HepG2 (cell line): ENCODE measurements around the gene GMPR. TPM values are rescaled to one million over a fixed set of nuclear protein-coding genes. Genes with fewer than 3 reads are reported as not detected.
A peak's percentile ranks its signal among the peaks of the same experiment; 100 is the strongest.

Source experiments
- ATAC-seq: fragments of 200-7000 bp; cut with Tn5 transposase; 3 replicates; pipeline ENCODE4 v1.9.1; 2020; ENCODE audit warnings: mild to moderate bottlenecking, moderate library complexity
- BruUV-seq: library from RNA; stranded (reverse); fragments of 400-500 nt; replicated peaks from 2 replicates; lab custom pipeline; 2021; lab: Mats Ljungman, UMichigan
- CTCF ChIA-PET: fragments of 300-600 bp; formaldehyde crosslinking; extraction: SDS; loops from one replicate; lab custom pipeline; 2021; ENCODE audit warnings: low total read pairs, inconsistent platforms, low intra/inter-chr PET ratio; lab: Yijun Ruan, JAX
- POLR2A ChIA-PET: fragments of 350-600 bp; sonication (Branson Sonifier 250); formaldehyde crosslinking; loops from one replicate; lab custom pipeline; 2020; ENCODE audit warnings: antibody characterized with exemption, inconsistent platforms; lab: Yijun Ruan, JAX
- DNase-seq: peaks from one replicate; pipeline ENCODE4 v3.0.0-alpha.2; 2015; ENCODE audit warnings: low spot score
- FAIRE-seq: peaks from 3 replicates; lab custom pipeline; 2011; peaks lifted over from hg19 to GRCh38; lab: Jason Lieb, UNC
- H2AFZ ChIP-seq: one replicate; pipeline ENCODE4 v1.6.1; 2011; ENCODE audit warnings: low read length, inconsistent platforms
- H3K27ac ChIP-seq: fragments of 300-600 bp; 3 replicates; pipeline ENCODE4 v1.8.0; 2011; ENCODE audit warnings: mixed run types, mild to moderate bottlenecking, mixed read lengths, low read length, inconsistent platforms; ENCODE audit not compliant: insufficient read depth; ENCODE audit errors: extremely low read length
- H3K27me3 ChIP-seq, 2 experiments: fragments of 200-600 bp in 1 of 2; 2 replicates in 1 of 2; 3 replicates in 1 of 2; pipeline versions ENCODE4 v1.6.0 to v1.8.0; 2011; ENCODE audit warnings: low read length in 2 of 2, mild to moderate bottlenecking in 2 of 2, moderate library complexity in 2 of 2, inconsistent platforms in 1 of 2; ENCODE audit not compliant: insufficient read depth in 2 of 2, control insufficient read depth in 1 of 2
- H3K36me3 ChIP-seq, 2 experiments: fragments of 200-600 bp in 1 of 2; replicated peaks in 1 of 2; 2 replicates in 1 of 2; 3 replicates in 1 of 2; pipeline versions ENCODE4 v1.5.1 to v1.8.0; 2011; ENCODE audit warnings: low read length in 2 of 2, inconsistent platforms in 1 of 2; ENCODE audit not compliant: insufficient read depth in 2 of 2, control insufficient read depth in 1 of 2
- H3K4me1 ChIP-seq: 2 replicates; pipeline ENCODE4 v1.5.1; 2012; ENCODE audit warnings: low read length, inconsistent platforms; ENCODE audit not compliant: insufficient read depth
- H3K4me2 ChIP-seq: 2 replicates; pipeline ENCODE4 v1.6.0; 2011; ENCODE audit warnings: low read depth, low read length, inconsistent platforms
- H3K4me3 ChIP-seq, 3 experiments: fragments of 200-600 bp in 1 of 3; sonication (generic), shearing (Covaris generic) in 1 of 3; replicated peaks in 1 of 3; 2 replicates each; pipeline ENCODE4 v1.5.1; 2011 to 2016; ENCODE audit warnings: low read length in 3 of 3, inconsistent platforms in 2 of 3, low read depth in 2 of 3, mild to moderate bottlenecking in 2 of 3, control low read depth in 1 of 3, mixed read lengths in 1 of 3; ENCODE audit not compliant: insufficient read depth in 1 of 3
- H3K79me2 ChIP-seq: one replicate; pipeline ENCODE4 v1.6.1; 2011; ENCODE audit warnings: low read length, inconsistent platforms; ENCODE audit not compliant: insufficient read depth
- H3K9ac ChIP-seq: 2 replicates; pipeline ENCODE4 v1.6.0; 2011; ENCODE audit warnings: mild to moderate bottlenecking, low read depth, low read length, inconsistent platforms; ENCODE audit not compliant: insufficient read depth
- H3K9me3 ChIP-seq: 2 replicates; pipeline ENCODE4 v1.5.1; 2012; ENCODE audit warnings: mild to moderate bottlenecking, low read length
- H4K20me1 ChIP-seq: 2 replicates; pipeline ENCODE4 v1.6.0; 2011; ENCODE audit warnings: inconsistent platforms, mild to moderate bottlenecking, low read length, moderate library complexity; ENCODE audit not compliant: insufficient read depth
- CEBPG ChIP-seq: IDR thresholded peaks from 2 replicates; pipeline ENCODE4 v1.6.1; 2016
- KLF16 ChIP-seq, 2 experiments: sonication (generic) in 1 of 2; formaldehyde crosslinking in 1 of 2; IDR thresholded peaks; 2 replicates each; pipeline versions ENCODE4 v1.6.1 to v1.8.0; 2016 to 2023; ENCODE audit warnings: missing genetic modification reagents in 2 of 2, missing compliant biosample characterization in 1 of 2
- MIER2 ChIP-seq: IDR thresholded peaks from 2 replicates; pipeline ENCODE4 v1.6.1; 2016; ENCODE audit warnings: missing biosample characterization, missing genetic modification reagents
- MLLT10 ChIP-seq: sonication (generic); formaldehyde crosslinking; IDR thresholded peaks from 2 replicates; pipeline ENCODE4 v1.4.0; 2020; ENCODE audit warnings: missing genetic modification reagents
- STAG1 ChIP-seq: sonication (generic); formaldehyde crosslinking; IDR thresholded peaks from 2 replicates; pipeline ENCODE4 v1.4.0; 2020; ENCODE audit warnings: missing genetic modification reagents
- ZKSCAN1 ChIP-seq: fragments of 150-350 bp; IDR thresholded peaks from 2 replicates; pipeline ENCODE4 v1.6.1; 2014; ENCODE audit warnings: low read length
- ZNF501 ChIP-seq: sonication (generic); formaldehyde crosslinking; IDR thresholded peaks from 2 replicates; pipeline ENCODE4 v1.5.1; 2020; ENCODE audit warnings: mild to moderate bottlenecking, moderate library complexity, missing genetic modification reagents
- ZNF777 ChIP-seq: sonication (generic); formaldehyde crosslinking; IDR thresholded peaks from 2 replicates; pipeline ENCODE4 v1.4.0; 2020; ENCODE audit warnings: missing genetic modification reagents
- ZNF790 ChIP-seq: sonication (generic); formaldehyde crosslinking; IDR thresholded peaks from 2 replicates; pipeline ENCODE4 v1.8.0; 2022; ENCODE audit warnings: missing genetic modification reagents, mild to moderate bottlenecking, borderline replicate concordance
- WGBS: methylation state at CpG from one replicate; pipeline ENCODE4 v1.1.6; 2017; ENCODE audit warnings: low lambda C conversion rate; 5-methylcytosine and 5-hydroxymethylcytosine counted together
- in situ Hi-C: cut with HindIII; loops from 2 replicates; pipeline ENCODE4 v1.10.0; 2017; ENCODE audit warnings: low pct_unique_long_range_greater_than_20kb; ENCODE audit not compliant: extremely low pct_ligation_motif_present
- intact Hi-C: fragments of 100-400 bp; cut with micrococcal nuclease; formaldehyde crosslinking; loops from one replicate; pipeline ENCODE4 v1.10.0; 2022; ENCODE audit not compliant: unreplicated experiment
- polyA plus RNA-seq, 8 experiments: library from polyadenylated mRNA; depleted of rRNA in 3 of 8; stranded (reverse) in 7 of 8; unstranded in 1 of 8; fragments of >200 nt; fragmentation: Illumina TruSeq in 4 of 8; extraction: Trizol in 4 of 8; gene quantifications; 2 replicates each; pipeline versions ENCODE4 v1.2.1 to v1.2.3, GENCODE V29; 2011 to 2016; ENCODE audit warnings: low read depth in 4 of 8, missing spikeins in 1 of 8, mixed read lengths in 1 of 8; ENCODE audit not compliant: insufficient read depth in 1 of 8
- total RNA-seq, 5 experiments: library from RNA; depleted of rRNA; stranded (reverse); fragments of >200 nt; fragmentation: Illumina TruSeq; extraction: Trizol; gene quantifications; 2 replicates each; pipeline ENCODE4 v1.2.3, GENCODE V29; 2016; ENCODE audit warnings: low read depth in 1 of 5
- TF ChIP-seq, protein P1 (sequence below): sonication (generic); formaldehyde crosslinking; IDR thresholded peaks from 2 replicates; pipeline ENCODE4 v1.4.0; 2020; ENCODE audit warnings: mild to moderate bottlenecking, low read depth, missing genetic modification reagents
- TF ChIP-seq, protein P2 (sequence below): sonication (generic); formaldehyde crosslinking; conservative IDR thresholded peaks from 2 replicates; pipeline ENCODE4 v1.8.0; 2022; ENCODE audit warnings: mild to moderate bottlenecking, moderate library complexity, missing genetic modification reagents
- TF ChIP-seq, protein P3 (sequence below): sonication (generic); formaldehyde crosslinking; IDR thresholded peaks from 2 replicates; pipeline ENCODE4 v1.4.0; 2020; ENCODE audit warnings: missing genetic modification reagents, mild to moderate bottlenecking, borderline replicate concordance
- TF ChIP-seq, protein P4 (sequence below): IDR thresholded peaks from 2 replicates; pipeline ENCODE4 v1.6.1; 2018; ENCODE audit warnings: missing genetic modification reagents
- TF ChIP-seq, protein P5 (sequence below): sonication (generic); formaldehyde crosslinking; IDR thresholded peaks from 2 replicates; pipeline ENCODE4 v1.5.0; 2020; ENCODE audit warnings: mild to moderate bottlenecking, missing genetic modification reagents, moderate library complexity

Gene GMPR
- total and polyA plus RNA-seq, 2 of the 13 experiments (the other 11 are each of a cell fraction or from before 2014, with no cell fraction given), result not detected

DNA sequence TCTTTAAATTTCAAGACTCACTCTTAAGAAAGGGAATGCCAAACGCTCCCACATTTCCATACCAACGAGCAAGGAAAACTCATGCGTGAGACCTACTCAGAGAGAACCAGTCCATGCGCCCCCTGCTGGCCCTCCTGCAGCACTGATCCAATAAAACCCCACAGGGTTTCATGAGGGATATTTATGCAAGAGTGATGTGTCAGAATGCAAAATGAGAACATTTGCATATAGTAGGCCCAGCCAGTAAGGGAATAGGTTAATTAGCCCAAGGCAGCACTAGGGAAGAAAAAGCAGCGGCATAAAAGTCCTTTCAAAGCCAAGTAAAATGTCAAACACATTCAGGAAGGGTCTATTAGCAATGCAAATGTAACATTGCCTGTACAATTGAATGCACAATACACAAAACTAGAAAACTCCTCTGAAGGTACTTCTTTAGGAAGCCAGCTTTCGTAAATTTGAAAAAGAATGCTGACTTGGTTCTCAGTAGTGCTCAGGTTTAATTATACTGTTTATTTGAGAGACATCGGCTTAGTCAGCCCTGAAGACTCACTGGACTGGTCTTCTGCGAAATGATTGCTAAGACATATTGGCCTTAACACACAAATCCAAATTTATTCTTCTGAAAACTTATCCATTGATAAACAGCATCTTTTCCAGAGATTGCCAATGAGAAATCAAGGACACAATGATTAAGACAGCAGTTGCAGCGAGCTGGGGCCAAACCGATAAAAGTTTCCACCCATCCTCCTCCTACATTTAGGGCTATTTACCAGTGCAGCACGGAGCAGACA is 93.2 kb downstream of the GMPR start:
- H4K20me1 ChIP-seq, result peaks cover 7% of the 10 kb centered on the region; the same call in 1 of the 2 replicates
- ChIA-PET POLR2A (interaction anchor here (1.0 kb wide), 1 partner anchor 431 kb away, joined by 4 read pairs; no protein-coding TSS in a partner anchor), CTCF (interaction anchor here (0.5 to 1.8 kb wide), 7 partner anchors 15 to 633 kb away, joined by 3 to 10 read pairs (median 4); no protein-coding TSS in a partner anchor)
- in situ Hi-C loops, result loop anchor here (5.0 to 25.0 kb wide), 2 partner anchors 431 to 631 kb away; partner anchors contain the start of gene ATXN1
- H2AFZ ChIP-seq, result no peak overlapping the region
- peaks cover 7% of the 10 kb centered on the region for H3K4me1 ChIP-seq
- no peaks in the 10 kb centered on the region for H3K9me3 ChIP-seq
- H3K4me2 ChIP-seq, result peak overlapping the region; percentile 33; the same call in 1 of the 2 replicates
- FAIRE-seq (peak; percentile 76), DNase-seq (peak; percentile 71), ATAC-seq (peak; percentile 87)
- H3K9ac ChIP-seq, result no peak overlapping the region
- no TSS peak for BruUV-seq
- H3K4me3 ChIP-seq, result no peak overlapping the region
- H3K27ac ChIP-seq, result no peak overlapping the region
- no peaks in the 10 kb centered on the region for H3K27me3 ChIP-seq
- 59% methylated on average over 11 of the region's 11 CpGs for whole genome bisulfite sequencing
- intact Hi-C loops, result loop anchor here (1.0 to 10.0 kb wide), 6 partner anchors 77 to 755 kb away; partner anchors contain the start of gene ATXN1
- no peaks in the 10 kb centered on the region for H3K79me2 ChIP-seq
- H3K36me3 ChIP-seq, result peaks cover 11 to 13% of the 10 kb centered on the region in 2 experiments
- no peak for TF ChIP-seq MLLT10 (CRISPR knock-in tag)
- TF ChIP-seq, protein P1, sequence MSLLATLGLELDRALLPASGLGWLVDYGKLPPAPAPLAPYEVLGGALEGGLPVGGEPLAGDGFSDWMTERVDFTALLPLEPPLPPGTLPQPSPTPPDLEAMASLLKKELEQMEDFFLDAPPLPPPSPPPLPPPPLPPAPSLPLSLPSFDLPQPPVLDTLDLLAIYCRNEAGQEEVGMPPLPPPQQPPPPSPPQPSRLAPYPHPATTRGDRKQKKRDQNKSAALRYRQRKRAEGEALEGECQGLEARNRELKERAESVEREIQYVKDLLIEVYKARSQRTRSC, result no peak
- TF ChIP-seq KLF16 (CRISPR knock-in tag; IDR thresholded peaks at IDR 0.05), result 0 out of 4 replicates have a peak, but pooled peaks of 1 of the 2 experiments have one; percentile 7
- TF ChIP-seq, protein P2, sequence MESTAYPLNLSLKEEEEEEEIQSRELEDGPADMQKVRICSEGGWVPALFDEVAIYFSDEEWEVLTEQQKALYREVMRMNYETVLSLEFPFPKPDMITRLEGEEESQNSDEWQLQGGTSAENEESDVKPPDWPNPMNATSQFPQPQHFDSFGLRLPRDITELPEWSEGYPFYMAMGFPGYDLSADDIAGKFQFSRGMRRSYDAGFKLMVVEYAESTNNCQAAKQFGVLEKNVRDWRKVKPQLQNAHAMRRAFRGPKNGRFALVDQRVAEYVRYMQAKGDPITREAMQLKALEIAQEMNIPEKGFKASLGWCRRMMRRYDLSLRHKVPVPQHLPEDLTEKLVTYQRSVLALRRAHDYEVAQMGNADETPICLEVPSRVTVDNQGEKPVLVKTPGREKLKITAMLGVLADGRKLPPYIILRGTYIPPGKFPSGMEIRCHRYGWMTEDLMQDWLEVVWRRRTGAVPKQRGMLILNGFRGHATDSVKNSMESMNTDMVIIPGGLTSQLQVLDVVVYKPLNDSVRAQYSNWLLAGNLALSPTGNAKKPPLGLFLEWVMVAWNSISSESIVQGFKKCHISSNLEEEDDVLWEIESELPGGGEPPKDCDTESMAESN (CRISPR knock-in tag), result no peak
- no peak for TF ChIP-seq ZNF790 (CRISPR knock-in tag)
- peak; percentile 49; the same call in 1 of the 2 replicates for TF ChIP-seq ZKSCAN1
- TF ChIP-seq, protein P3, sequence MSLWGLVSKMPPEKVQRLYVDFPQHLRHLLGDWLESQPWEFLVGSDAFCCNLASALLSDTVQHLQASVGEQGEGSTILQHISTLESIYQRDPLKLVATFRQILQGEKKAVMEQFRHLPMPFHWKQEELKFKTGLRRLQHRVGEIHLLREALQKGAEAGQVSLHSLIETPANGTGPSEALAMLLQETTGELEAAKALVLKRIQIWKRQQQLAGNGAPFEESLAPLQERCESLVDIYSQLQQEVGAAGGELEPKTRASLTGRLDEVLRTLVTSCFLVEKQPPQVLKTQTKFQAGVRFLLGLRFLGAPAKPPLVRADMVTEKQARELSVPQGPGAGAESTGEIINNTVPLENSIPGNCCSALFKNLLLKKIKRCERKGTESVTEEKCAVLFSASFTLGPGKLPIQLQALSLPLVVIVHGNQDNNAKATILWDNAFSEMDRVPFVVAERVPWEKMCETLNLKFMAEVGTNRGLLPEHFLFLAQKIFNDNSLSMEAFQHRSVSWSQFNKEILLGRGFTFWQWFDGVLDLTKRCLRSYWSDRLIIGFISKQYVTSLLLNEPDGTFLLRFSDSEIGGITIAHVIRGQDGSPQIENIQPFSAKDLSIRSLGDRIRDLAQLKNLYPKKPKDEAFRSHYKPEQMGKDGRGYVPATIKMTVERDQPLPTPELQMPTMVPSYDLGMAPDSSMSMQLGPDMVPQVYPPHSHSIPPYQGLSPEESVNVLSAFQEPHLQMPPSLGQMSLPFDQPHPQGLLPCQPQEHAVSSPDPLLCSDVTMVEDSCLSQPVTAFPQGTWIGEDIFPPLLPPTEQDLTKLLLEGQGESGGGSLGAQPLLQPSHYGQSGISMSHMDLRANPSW (CRISPR knock-in tag), result 0 out of 2 replicates have a peak, but pooled peaks have one; percentile 15
- TF ChIP-seq ZNF501 (CRISPR knock-in tag), result peak; percentile 18; the same call in 1 of the 2 replicates
- 0 out of 2 replicates have a peak, but pooled peaks have one; percentile 18 for TF ChIP-seq ZNF777 (CRISPR knock-in tag)
- TF ChIP-seq CEBPG (CRISPR knock-in tag), result peak; percentile 18; the same call in 1 of the 2 replicates
- peak; percentile 33 for TF ChIP-seq STAG1 (CRISPR knock-in tag)
- TF ChIP-seq, protein P4, sequence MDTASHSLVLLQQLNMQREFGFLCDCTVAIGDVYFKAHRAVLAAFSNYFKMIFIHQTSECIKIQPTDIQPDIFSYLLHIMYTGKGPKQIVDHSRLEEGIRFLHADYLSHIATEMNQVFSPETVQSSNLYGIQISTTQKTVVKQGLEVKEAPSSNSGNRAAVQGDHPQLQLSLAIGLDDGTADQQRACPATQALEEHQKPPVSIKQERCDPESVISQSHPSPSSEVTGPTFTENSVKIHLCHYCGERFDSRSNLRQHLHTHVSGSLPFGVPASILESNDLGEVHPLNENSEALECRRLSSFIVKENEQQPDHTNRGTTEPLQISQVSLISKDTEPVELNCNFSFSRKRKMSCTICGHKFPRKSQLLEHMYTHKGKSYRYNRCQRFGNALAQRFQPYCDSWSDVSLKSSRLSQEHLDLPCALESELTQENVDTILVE (CRISPR knock-in tag), result 0 out of 2 replicates have a peak, but pooled peaks have one; percentile 8
- no peak for TF ChIP-seq MIER2 (CRISPR knock-in tag)
- TF ChIP-seq, protein P5, sequence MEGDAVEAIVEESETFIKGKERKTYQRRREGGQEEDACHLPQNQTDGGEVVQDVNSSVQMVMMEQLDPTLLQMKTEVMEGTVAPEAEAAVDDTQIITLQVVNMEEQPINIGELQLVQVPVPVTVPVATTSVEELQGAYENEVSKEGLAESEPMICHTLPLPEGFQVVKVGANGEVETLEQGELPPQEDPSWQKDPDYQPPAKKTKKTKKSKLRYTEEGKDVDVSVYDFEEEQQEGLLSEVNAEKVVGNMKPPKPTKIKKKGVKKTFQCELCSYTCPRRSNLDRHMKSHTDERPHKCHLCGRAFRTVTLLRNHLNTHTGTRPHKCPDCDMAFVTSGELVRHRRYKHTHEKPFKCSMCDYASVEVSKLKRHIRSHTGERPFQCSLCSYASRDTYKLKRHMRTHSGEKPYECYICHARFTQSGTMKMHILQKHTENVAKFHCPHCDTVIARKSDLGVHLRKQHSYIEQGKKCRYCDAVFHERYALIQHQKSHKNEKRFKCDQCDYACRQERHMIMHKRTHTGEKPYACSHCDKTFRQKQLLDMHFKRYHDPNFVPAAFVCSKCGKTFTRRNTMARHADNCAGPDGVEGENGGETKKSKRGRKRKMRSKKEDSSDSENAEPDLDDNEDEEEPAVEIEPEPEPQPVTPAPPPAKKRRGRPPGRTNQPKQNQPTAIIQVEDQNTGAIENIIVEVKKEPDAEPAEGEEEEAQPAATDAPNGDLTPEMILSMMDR, result peak; percentile 84
